K562 (cell line): ENCODE data around the gene PRR23E. TPM values are rescaled to one million over a fixed set of nuclear protein-coding genes. Genes with fewer than 3 reads are reported as not detected.

Source experiments
- ATAC-seq: fragments of 200-7000 bp; cut with Tn5 transposase; 3 replicates; pipeline ENCODE4 v1.9.1; 2020; ENCODE audit warnings: moderate library complexity
- BruUV-seq: library from RNA; stranded (reverse); fragments of 400-500 nt; replicated peaks from 2 replicates; lab custom pipeline; 2021; lab: Mats Ljungman, UMichigan
- CTCF ChIA-PET: fragments of 300-600 bp; formaldehyde crosslinking; extraction: SDS; loops from one replicate; lab custom pipeline; 2021; ENCODE audit warnings: low intra/inter-chr PET ratio; lab: Yijun Ruan, JAX
- POLR2A ChIA-PET: fragments of 300-600, 350-650 bp; sonication (Branson Sonifier 250); formaldehyde crosslinking; extraction: SDS; loops from one replicate; lab custom pipeline; 2021; ENCODE audit warnings: antibody characterized with exemption, inconsistent platforms; lab: Yijun Ruan, JAX
- DNase-seq, 4 experiments: peaks; one replicate each; pipeline versions ENCODE4 v3.0.0 to v3.0.0-alpha.2; 2011 to 2018; ENCODE audit warnings: low spot score in 3 of 4, mixed read lengths in 3 of 4; ENCODE audit errors: extremely low read depth in 1 of 4
- FAIRE-seq: peaks from 2 replicates; lab custom pipeline; 2011; peaks lifted over from hg19 to GRCh38; lab: Jason Lieb, UNC
- H2AFZ ChIP-seq: 2 replicates; pipeline ENCODE4 v1.6.0; 2011; ENCODE audit warnings: low read depth, low read length, control low read depth, inconsistent platforms
- H3K27ac ChIP-seq: fragments of 200-600 bp; 3 replicates; pipeline ENCODE4 v1.8.0; 2011; ENCODE audit warnings: low read depth, mild to moderate bottlenecking, control low read depth, inconsistent platforms, low read length, moderate library complexity, mixed read lengths; ENCODE audit errors: extremely low read depth
- H3K27me3 ChIP-seq, 2 experiments: fragments of 300-600 bp in 1 of 2; 2 replicates in 1 of 2; 3 replicates in 1 of 2; pipeline versions ENCODE4 v1.6.0 to v1.8.0; 2011; ENCODE audit warnings: inconsistent platforms in 2 of 2, low read length in 2 of 2, mild to moderate bottlenecking in 1 of 2, mixed read lengths in 1 of 2, moderate library complexity in 1 of 2; ENCODE audit not compliant: control insufficient read depth in 2 of 2, insufficient read depth in 2 of 2
- H3K36me3 ChIP-seq: fragments of 300-600 bp; 3 replicates; pipeline ENCODE4 v1.8.0; 2011; ENCODE audit warnings: mild to moderate bottlenecking, low read length, inconsistent platforms; ENCODE audit not compliant: control insufficient read depth, insufficient read depth
- H3K4me1 ChIP-seq, 2 experiments: fragments of 200-600 bp in 1 of 2; replicated peaks in 1 of 2; 2 replicates in 1 of 2; 3 replicates in 1 of 2; pipeline versions ENCODE4 v1.5.1 to v1.8.0; 2011; ENCODE audit warnings: inconsistent platforms in 2 of 2, low read length in 2 of 2, mild to moderate bottlenecking in 1 of 2, mixed read lengths in 1 of 2, moderate library complexity in 1 of 2; ENCODE audit not compliant: control insufficient read depth in 2 of 2, insufficient read depth in 2 of 2
- H3K4me2 ChIP-seq: 2 replicates; pipeline ENCODE4 v1.6.1; 2011; ENCODE audit warnings: low read length, control low read depth, inconsistent platforms, mixed read lengths; ENCODE audit not compliant: insufficient read depth
- H3K4me3 ChIP-seq: fragments of 200-600 bp; sonication (generic), shearing (Covaris generic); 2 replicates; pipeline ENCODE4 v1.5.1; 2016; ENCODE audit warnings: control low read depth, inconsistent platforms
- H3K79me2 ChIP-seq: fragments of 200-600 bp; 3 replicates; pipeline ENCODE4 v1.8.0; 2011; ENCODE audit warnings: low read length, inconsistent platforms; ENCODE audit not compliant: control insufficient read depth, insufficient read depth
- H3K9ac ChIP-seq, 2 experiments: 2 replicates each; pipeline versions ENCODE4 v1.6.0 to v1.6.1; 2011; ENCODE audit warnings: low read depth in 2 of 2, low read length in 2 of 2, control low read depth in 1 of 2, inconsistent platforms in 1 of 2, mild to moderate bottlenecking in 1 of 2, mixed read lengths in 1 of 2; ENCODE audit not compliant: insufficient read depth in 1 of 2
- H3K9me1 ChIP-seq: one replicate; pipeline ENCODE4 v1.6.0; 2011; ENCODE audit warnings: inconsistent platforms, mild to moderate bottlenecking, low read length, moderate library complexity; ENCODE audit not compliant: control insufficient read depth, insufficient read depth
- H3K9me3 ChIP-seq: replicated peaks from 2 replicates; pipeline ENCODE4 v1.5.1; 2011; ENCODE audit warnings: low read depth, low read length, inconsistent platforms; ENCODE audit not compliant: control insufficient read depth, insufficient read depth
- H4K20me1 ChIP-seq: replicated peaks from 2 replicates; pipeline ENCODE4 v1.6.1; 2011; ENCODE audit warnings: low read length, inconsistent platforms, mixed read lengths; ENCODE audit not compliant: control insufficient read depth, insufficient read depth
- BCLAF1 ChIP-seq, 2 experiments: fragments of 450-650 bp in 1 of 2; IDR thresholded peaks; 2 replicates each; pipeline ENCODE4 v1.6.1; 2011 to 2017; ENCODE audit warnings: low read depth in 2 of 2, antibody characterized with exemption in 1 of 2, borderline replicate concordance in 1 of 2, low read length in 1 of 2, mild to moderate bottlenecking in 1 of 2, mixed read lengths in 1 of 2; ENCODE audit not compliant: control insufficient read depth in 1 of 2
- BMI1 ChIP-seq: fragments of 150-350 bp; IDR thresholded peaks from 2 replicates; pipeline ENCODE4 v1.6.1; 2014; ENCODE audit warnings: low read length
- CBX3 ChIP-seq, 2 experiments: IDR thresholded peaks; 1 replicate in 1 of 2; 2 replicates in 1 of 2; pipeline ENCODE4 v1.6.1; 2012; ENCODE audit warnings: inconsistent platforms in 2 of 2, low read length in 2 of 2, borderline replicate concordance in 1 of 2, control low read depth in 1 of 2
- HNRNPK ChIP-seq: fragments of 200-400 bp; formaldehyde crosslinking; IDR thresholded peaks from one replicate; pipeline ENCODE4 v1.6.1; 2018; ENCODE audit warnings: mild to moderate bottlenecking, low read depth, low read length; ENCODE audit not compliant: poor library complexity, severe bottlenecking
- IRF2 ChIP-seq: sonication (generic); formaldehyde crosslinking; IDR thresholded peaks from 2 replicates; pipeline ENCODE4 v1.8.1; 2022; ENCODE audit warnings: mild to moderate bottlenecking, missing genetic modification reagents
- MCM5 ChIP-seq: fragments of 450-650 bp; IDR thresholded peaks from 2 replicates; pipeline ENCODE4 v1.6.1; 2016; ENCODE audit warnings: low read depth
- MXI1 ChIP-seq: IDR thresholded peaks from 2 replicates; pipeline ENCODE4 v1.6.1; 2011; ENCODE audit warnings: low read depth, mild to moderate bottlenecking, improper control_type of control experiment, low read length
- PHB2 ChIP-seq: fragments of 450-650 bp; IDR thresholded peaks from 2 replicates; pipeline ENCODE4 v1.6.1; 2017; ENCODE audit warnings: low read depth
- STAT5B ChIP-seq: fragments of 250-450 bp; sonication (Bioruptor Pico); IDR thresholded peaks from 2 replicates; pipeline ENCODE4 v1.8.0; 2021; ENCODE audit warnings: mild to moderate bottlenecking, inconsistent platforms
- USF2 ChIP-seq: sonication (generic); formaldehyde crosslinking; IDR thresholded peaks from 2 replicates; pipeline ENCODE4 v1.5.0; 2020; ENCODE audit warnings: missing genetic modification reagents
- ZNF584 ChIP-seq: fragments of 200-800 bp; sonication (Bioruptor generic); IDR thresholded peaks from 2 replicates; pipeline ENCODE4 v1.6.1; 2016; ENCODE audit warnings: low read depth, mild to moderate bottlenecking, missing genetic modification characterization, missing compliant biosample characterization
- WGBS: fragments of 100-300 bp; shearing (Covaris generic); methylation state at CpG from one replicate; pipeline ENCODE4 v1.1.6; 2016; ENCODE audit warnings: low coverage, mixed read lengths; ENCODE audit not compliant: insufficient coverage; ENCODE audit errors: missing lambda C conversion rate; 5-methylcytosine and 5-hydroxymethylcytosine counted together
- in situ Hi-C: fragments of 300-500 bp; cut with MboI; formaldehyde crosslinking; loops from 4 replicates; pipeline ENCODE4 v1.15.0; 2018; ENCODE audit warnings: inconsistent platforms, mixed read lengths
- intact Hi-C: fragments of 100-400 bp; cut with micrococcal nuclease; formaldehyde crosslinking; loops from 2 replicates; pipeline ENCODE4 v1.14.2; 2022
- polyA plus RNA-seq, 8 experiments: library from polyadenylated mRNA; depleted of rRNA in 4 of 8; stranded (reverse) in 5 of 8; unstranded in 3 of 8; fragments of >200 nt; fragmentation: Nextera tagmentation in 2 of 8; fragmentation: Illumina TruSeq in 1 of 8; extraction: Ambion mirVana in 2 of 8; extraction: Trizol in 1 of 8; gene quantifications; 2 replicates each; pipeline versions ENCODE4 v1.2.1 to v1.2.3, GENCODE V29; 2011 to 2014; ENCODE audit warnings: inconsistent platforms in 1 of 8, missing spikeins in 1 of 8
- total RNA-seq, 7 experiments: library from RNA; depleted of rRNA in 6 of 7; stranded (reverse); fragments of >200 nt in 6 of 7; fragmentation: Illumina TruSeq in 2 of 7; extraction: Trizol in 2 of 7; gene quantifications; 2 replicates each; pipeline versions ENCODE4 v1.2.1 to v1.2.3, GENCODE V29; 2011 to 2021; ENCODE audit warnings: low replicate concordance in 1 of 7

PRR23E gene
- total and polyA plus RNA-seq, 9 of the 15 experiments (the other 6 are each of a cell fraction or from before 2014, with no cell fraction given): not detected

GRCh38 chr3:127193341-127193740, 410 bp downstream of the PRR23E start:
- intact Hi-C loops: no loop called here
- H3K79me2 ChIP-seq: no peaks in the 10 kb centered on the region
- WGBS: 10% methylated on average over 8 of the region's 11 CpGs
- in situ Hi-C loops: no loop called here
- no peak for DNase-seq
- BruUV-seq: no TSS peak
- no peaks in the 10 kb centered on the region for H4K20me1 ChIP-seq
- H3K4me2 ChIP-seq: no peak overlapping the region
- no peak overlapping the region for H2AFZ ChIP-seq
- POLR2A ChIA-PET: no interaction called here
- H3K9me3 ChIP-seq: no peaks in the 10 kb centered on the region
- no peaks in the 10 kb centered on the region for H3K36me3 ChIP-seq
- H3K27ac ChIP-seq: no peak overlapping the region
- no peak overlapping the region for H3K4me3 ChIP-seq
- TF ChIP-seq ZNF584: no peak
- no peak for TF ChIP-seq CBX3 (IDR thresholded peaks at IDR 0.05; ENCODE audit: borderline replicate concordance in 1 of 2, low read length in 2 of 2)
- no peak for TF ChIP-seq USF2
- no peak for TF ChIP-seq HNRNPK
- no peak for TF ChIP-seq IRF2 (CRISPR knock-in tag)
- TF ChIP-seq PHB2: no peak
- TF ChIP-seq BCLAF1 (IDR thresholded peaks at IDR 0.05; ENCODE audit: borderline replicate concordance in 1 of 2, control insufficient read depth in 1 of 2, low read depth in 2 of 2, low read length in 1 of 2): no peak
- TF ChIP-seq STAT5B (CRISPR knock-in tag): no peak
- TF ChIP-seq MXI1: no peak
- no peak for TF ChIP-seq BMI1
- no peak for TF ChIP-seq MCM5
- TF ChIP-seq, all 486 proteins: peak for 0
- FAIRE-seq (no peak), ATAC-seq (no peak)
- H3K27me3 ChIP-seq: no peaks in the 10 kb centered on the region; a peak in 1 of 5 replicates
- CTCF ChIA-PET: no interaction called here
- H3K9ac ChIP-seq: no peak overlapping the region
- no peaks in the 10 kb centered on the region for H3K9me1 ChIP-seq
- no peaks in the 10 kb centered on the region for H3K4me1 ChIP-seq
